Measurements from ENCODE around the gene TNIK.
"Not testable (repeated sequence)": the region's sequence is repeated elsewhere in the genome, so short reads cannot be mapped to it uniquely, and the experiment has no call there.

Gene TNIK

DNA sequence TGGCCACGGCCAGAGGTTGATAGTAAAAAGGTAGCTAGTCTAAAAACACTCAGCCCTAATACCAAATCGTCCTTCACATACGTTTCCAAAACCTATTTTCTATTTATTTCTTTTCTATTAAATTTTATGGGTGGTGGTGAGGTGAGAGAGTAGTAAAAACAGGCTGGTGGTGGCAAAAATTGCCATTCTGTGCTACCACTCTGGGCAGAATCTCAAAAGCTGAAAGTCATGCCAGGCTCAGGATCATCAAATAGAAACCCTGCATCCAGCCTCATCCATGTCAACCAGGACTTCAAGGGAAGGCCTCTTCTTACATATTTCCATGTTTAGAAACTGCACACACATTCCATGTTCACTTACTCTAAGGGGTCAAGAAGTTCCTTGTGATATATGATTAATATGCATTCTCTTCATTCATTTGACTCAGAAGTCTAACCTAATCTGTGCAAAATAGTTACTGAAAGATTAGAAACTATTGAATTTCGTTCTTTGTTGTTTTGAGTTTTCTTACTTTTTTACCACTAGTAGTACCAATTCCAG, 153.1 kb downstream of the TNIK start:
- peak; percentile 29 for DNase-seq (ENCODE audit: low read depth)

DNA sequence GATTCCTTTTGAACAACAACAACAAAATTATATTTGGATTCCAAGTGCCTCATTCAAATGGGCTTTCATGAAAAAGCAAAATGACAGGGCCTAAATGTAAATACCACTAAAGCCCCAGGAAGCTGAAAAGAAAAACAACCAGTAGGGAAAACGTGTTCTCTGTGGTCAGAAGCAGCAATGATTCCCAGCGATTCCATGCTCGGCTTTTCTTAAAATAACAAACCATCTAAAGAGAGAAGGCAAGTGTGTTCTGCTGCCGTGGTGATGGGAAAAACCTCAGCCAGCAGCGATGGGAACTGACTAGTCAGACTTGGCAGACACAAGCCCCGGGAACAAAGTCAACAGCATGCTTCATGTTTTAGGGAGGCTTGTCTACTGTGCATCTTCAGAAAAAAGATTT, 153.6 kb downstream of the TNIK start:
- peak; percentile 99 for DNase-seq (ENCODE audit: low read depth)

GRCh38 chr3:171305823-171306222, 154.4 kb downstream of the TNIK start:
- not testable (repeated sequence) for DNase-seq (ENCODE audit: low read depth)

DNA sequence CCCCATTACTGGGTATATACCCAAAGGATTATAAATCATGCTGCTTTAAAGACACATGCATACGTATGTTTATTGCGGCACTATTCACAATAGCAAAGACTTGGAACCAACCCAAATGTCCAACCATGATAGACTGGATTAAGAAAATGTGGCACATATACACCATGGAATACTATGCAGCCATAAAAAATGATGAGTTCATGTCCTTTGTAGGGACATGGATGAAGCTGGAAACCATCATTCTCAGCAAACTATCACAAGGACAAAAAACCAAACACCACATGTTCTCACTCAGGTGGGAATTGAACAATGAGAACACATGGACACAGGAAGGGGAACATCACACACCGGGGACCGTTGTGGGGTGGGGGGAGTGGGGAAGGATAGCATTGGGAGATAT, 155.7 kb downstream of the TNIK start:
- not testable (repeated sequence) for DNase-seq (ENCODE audit: low read depth)

DNA sequence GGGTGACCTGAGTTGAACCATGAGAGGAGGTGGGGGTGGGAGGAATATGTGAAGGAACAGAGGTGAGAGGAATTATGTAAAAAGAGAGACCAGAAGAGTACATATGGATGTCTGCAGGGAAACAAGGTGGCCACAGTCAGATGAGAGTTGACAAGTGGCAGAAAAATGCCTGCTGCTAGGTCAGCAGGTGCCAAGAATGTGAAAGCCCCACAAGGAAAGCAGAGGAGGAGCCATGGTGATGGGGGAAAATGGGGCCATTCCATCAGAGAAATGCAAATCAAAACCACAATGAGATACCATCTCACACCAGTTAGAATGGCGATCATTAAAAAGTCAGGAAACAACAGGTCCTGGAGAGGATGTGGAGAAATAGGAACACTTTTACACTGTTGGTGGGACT, 156.2 kb downstream of the TNIK start:
- not testable (repeated sequence) for DNase-seq (ENCODE audit: low read depth)

- no peak for DNase-seq (ENCODE audit: low read depth)
Measured at GRCh38 chr3:171301998-171302397, 158.2 kb downstream of the TNIK start.

DNA sequence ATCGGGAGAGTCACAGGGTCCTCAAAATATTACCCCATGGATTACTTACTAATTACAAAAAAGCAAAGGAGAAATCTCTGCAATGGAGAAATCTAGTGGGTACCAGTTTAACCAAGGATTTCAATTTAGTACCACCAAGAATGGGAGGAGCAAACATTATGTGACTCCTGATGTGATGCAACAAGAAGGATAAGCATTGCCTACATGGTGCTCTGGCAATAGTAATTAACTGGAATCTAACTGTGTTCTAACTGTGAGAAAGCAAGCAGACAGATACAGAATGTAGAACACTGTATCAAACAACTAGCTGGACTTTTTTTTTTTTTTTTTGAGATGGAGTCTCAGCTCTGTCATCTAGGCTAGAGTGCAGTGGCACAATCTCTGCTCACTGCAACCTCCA, 159.2 kb downstream of the TNIK start:
- DNase-seq (ENCODE audit: low read depth): no peak

- no peak for DNase-seq (ENCODE audit: low read depth)
Measured at GRCh38 chr3:171297951-171298350, 162.3 kb downstream of the TNIK start.

GRCh38 chr3:171297207-171297606, 163.0 kb downstream of the TNIK start:
- no peak for DNase-seq (ENCODE audit: low read depth)

- DNase-seq (ENCODE audit: low read depth): peak; percentile 37
Measured at GRCh38 chr3:171295484-171296373, 164.5 kb downstream of the TNIK start.

DNA sequence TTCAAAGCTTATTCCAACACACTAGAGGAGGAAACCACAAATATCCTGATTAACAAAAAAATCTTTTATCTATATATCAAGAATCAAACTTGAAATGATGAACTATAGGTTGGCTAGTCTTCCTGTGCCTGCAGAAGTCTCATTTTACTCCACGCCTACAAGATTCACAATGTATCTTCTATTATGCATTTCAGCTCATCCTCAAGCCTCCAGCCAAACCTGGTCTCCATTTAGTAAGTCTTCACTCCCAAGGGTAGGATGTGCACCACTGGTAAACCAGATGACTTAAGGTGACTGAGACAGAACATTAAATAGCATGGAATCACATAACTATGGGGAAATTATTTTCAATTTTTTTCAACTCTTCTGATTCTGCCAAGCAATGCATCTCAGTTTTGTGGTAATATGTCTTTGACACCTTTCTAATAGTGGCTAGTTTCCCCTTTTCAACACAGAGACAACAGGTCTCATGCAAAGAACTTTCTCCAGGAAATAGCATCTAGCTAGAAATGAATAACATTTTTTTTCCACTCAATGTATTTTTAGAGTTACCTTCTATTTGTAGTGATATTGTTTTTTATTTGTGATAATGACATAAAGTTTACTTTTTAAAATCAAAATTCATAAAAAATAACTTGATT, 166.9 kb downstream of the TNIK start:
- no peak for DNase-seq (ENCODE audit: low read depth)

DNA sequence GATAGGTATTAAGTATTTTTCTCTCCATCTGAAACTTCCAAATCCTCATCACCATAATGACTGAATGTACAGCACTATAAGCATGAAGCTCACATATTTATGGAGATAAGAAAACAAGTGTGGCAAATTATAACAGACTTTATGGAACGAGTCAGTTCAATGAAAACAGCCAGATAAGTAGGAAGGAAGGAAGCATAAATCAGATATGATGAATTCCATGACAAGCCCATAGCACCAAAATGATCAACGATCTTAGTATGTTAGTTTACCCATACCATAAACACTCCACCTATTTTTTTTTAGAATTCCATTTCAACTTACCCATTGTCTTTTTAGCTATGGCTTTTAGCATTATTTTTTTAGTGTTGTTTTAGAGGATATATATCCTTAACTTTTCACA, 169.5 kb downstream of the TNIK start:
- DNase-seq (ENCODE audit: low read depth): no peak

GRCh38 chr3:171289291-171289690, 170.9 kb downstream of the TNIK start:
- peak; percentile 56 for DNase-seq (ENCODE audit: low read depth)

DNA sequence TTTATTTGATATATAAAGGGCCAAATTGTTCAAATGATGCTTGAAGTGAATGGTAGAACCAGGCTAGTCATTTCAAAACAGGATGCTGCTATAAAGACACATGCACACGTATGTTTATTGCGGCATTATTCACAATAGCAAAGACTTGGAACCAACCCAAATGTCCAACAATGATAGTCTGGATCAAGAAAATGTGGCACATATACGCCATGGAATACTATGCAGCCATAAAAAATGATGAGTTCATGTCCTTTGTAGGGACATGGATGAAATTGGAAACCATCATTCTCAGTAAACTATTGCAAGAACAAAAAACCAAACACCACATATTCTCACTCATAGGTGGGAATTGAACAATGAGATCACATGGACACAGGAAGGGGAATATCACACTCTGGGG, 172.4 kb downstream of the TNIK start:
- DNase-seq (ENCODE audit: low read depth): not testable (repeated sequence)

DNA sequence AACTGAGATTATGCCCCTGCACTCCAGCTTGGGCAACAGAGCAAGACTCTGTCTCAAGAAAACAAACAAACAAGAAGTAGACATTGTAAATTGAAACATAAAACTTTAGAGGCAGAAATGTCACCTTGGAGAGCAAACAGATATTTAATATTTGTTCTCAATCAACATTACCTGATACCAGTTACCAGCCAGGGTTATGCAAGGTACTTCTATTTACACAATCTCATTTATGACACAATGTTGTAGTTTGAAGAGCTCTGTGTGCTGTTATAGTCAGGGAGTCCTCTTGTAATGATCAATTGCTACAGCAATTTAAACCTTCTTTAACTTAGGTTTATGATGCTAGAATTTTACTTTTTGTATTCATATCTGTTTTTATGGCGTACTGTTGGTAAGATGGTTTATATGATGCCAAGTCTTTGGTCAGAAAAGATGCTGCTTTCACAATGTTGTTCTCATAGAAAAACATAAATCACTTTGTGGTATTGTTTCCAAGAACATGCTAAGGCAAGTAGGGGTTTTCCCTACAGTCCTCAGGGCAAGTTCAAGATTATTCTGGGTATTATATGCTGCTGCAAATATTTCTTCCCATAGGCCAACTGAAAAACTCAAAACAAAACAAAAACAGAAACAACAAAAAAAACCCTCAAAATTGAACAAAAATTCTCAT, 173.5 kb downstream of the TNIK start:
- no peak for DNase-seq (ENCODE audit: low read depth)

DNA sequence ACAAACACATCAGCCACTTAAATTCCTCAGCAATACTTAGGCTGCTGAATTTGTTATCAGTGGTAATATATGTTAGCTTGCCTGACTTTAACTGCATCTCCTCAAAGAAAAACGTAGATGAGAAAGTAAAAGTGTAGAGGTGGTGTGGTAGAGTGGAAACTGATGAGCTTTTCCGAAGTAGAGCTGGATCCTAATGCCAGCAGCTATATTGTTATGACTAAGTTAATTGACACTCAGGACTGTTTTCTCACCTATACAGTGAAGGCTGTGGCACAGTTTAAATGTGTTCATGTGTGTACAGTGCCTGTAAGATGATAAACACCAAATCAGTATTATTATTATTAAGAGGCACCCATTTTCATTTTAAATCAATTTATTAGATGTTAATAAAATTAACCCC, 174.9 kb downstream of the TNIK start:
- no peak for DNase-seq (ENCODE audit: low read depth)

- peak; percentile 97 for DNase-seq (ENCODE audit: low read depth)
Measured at GRCh38 chr3:171284308-171285075, 175.7 kb downstream of the TNIK start.

- no peak for DNase-seq (ENCODE audit: low read depth)
Measured at GRCh38 chr3:171283848-171284222, 176.4 kb downstream of the TNIK start.

DNA sequence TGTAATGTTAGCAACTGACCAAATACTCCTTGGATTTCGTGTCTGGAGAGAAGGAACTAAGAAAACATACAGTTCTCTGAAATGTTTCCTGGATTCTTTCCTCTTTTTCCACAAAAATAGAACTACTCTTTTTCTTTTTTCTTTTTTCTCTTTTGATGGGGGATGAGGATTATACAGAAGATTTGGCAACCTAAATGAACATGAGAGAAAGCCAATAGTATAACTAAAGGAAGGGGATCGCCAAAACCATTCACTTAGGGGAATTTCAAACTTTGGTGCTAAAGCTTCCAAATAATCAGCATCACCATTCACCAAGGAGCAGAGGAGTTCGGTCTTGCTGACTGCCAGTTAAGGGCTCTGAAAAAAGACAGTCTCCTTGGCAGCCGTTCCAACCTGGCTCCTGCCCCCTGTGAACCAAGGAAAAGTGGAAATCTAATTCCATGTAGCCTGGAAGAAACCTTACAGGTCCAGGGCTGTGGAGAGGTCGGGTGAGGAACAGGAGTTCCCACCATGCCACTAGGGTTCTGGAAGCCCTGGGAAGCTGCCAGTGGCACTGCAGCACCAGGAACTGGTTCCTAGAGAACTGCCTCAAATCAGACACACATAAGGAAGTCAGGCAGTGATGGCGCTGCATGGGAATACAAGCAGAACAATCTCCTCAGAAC, 176.9 kb downstream of the TNIK start:
- DNase-seq (ENCODE audit: low read depth): no peak

GRCh38 chr3:171282041-171282440, 178.2 kb downstream of the TNIK start:
- peak; percentile 85 for DNase-seq (ENCODE audit: low read depth)

DNA sequence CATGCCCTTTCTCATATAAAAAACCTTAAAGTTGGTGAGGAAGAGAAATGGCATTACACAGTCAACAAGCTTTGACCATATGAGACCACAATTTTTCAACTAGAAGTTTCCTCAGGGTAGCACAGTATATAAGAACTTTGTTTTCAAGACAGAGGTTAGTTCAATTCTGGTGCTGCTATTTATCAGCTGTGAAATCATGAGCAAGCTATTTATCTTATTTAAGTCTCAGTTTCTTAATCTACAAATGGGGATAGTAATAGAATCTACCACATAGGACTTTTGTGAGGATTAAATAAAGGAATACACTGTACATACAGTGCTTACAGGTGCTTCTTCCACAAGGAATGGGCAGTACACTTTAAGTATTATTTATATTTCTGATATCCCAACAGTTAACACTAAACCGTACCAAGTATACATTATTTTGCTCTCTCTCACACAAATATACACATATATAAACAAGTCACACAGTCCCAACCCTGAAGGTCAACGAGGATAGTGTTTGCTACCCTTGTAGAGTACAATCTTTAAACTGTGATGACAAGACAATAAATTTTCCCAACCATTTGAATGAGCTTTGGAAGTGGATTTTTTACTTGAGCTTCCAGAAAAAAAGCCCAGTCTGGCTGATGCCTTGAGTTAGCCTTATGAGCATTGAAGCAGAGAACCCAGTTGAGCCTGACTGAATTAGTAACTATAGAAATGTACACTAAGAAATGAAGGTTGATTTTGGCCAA, 178.8 kb downstream of the TNIK start:
- no peak for DNase-seq (ENCODE audit: low read depth)
